NCI-H1092 treated with DMSO at 0.1 percent for 48 hours (cell line): ENCODE data around the gene SERINC2.
A peak's percentile ranks its signal among the peaks of the same experiment; 100 is the strongest.

Experiments used
- DNase-seq: peaks from one replicate; lab custom pipeline; 2025; lab: John Stamatoyannopoulos, UW

Gene SERINC2

GRCh38 chr1:31412732-31413404, at the start of gene SERINC2:
Gene SERINC2, plus strand, starts transcription at chr1:31413213. Its CDS starts 53 bp downstream, at chr1:31413266.
- DNase-seq, result no peak

DNA sequence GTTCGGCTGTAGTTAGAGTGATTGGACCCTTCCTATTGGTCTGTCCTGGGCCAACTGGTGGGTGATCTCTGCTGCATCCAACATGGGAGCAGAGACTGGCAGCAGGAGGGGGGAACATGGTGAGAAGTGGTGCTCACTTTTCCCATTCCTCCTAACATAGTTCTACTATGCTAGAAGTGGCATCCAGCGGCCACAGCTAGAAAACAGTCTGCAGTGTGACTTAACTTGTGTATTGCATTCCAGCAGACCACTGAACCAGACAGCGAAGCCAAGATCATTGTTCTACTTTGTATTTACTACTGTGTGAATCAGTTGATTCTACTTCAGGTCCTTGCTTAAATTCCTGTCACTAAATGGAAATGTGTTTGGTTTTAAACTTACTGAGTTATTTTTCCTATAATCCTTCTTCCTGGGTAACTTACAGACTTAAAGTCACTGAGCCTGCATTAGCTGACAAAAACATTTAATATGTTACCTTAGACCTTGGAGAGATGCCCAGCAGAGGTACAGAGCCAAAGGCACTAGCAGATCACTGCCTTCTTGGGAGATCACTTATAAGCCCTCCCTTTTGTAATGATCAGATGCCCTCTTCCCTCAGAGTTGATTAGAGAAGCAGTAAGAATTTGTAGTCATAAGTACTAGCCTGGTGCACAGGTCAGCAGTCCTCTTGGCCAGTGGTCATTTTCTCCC, 48.3 kb upstream of the SERINC2 start:
- no peak for DNase-seq

GRCh38 chr1:31366796-31367195, 46.2 kb upstream of the SERINC2 start:
- no peak for DNase-seq

- DNase-seq, result no peak
Observed at GRCh38 chr1:31368611-31369107, 44.4 kb upstream of the SERINC2 start.

- DNase-seq, result no peak
Observed at GRCh38 chr1:31370021-31370420, 43.0 kb upstream of the SERINC2 start.

DNA sequence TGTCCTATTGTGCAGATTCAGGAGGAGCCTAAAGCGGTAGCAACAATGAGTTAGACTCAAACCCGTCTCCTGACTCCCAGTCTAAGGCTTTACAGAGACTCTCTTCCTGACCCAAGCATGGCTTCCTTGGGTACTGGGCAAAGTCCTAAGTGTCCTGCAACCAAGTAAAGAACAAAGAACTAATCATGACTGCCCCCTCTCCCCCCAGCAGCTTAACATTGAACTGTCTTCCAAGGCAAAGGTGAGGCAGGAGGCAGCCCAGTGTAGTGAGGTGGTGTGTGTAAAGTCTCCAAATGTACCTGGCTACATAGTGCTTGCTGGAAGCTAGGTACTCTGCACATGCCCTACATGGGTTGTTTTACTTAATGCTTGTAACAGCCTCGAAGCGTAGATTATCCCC, 42.4 kb upstream of the SERINC2 start:
- DNase-seq, result no peak

DNA sequence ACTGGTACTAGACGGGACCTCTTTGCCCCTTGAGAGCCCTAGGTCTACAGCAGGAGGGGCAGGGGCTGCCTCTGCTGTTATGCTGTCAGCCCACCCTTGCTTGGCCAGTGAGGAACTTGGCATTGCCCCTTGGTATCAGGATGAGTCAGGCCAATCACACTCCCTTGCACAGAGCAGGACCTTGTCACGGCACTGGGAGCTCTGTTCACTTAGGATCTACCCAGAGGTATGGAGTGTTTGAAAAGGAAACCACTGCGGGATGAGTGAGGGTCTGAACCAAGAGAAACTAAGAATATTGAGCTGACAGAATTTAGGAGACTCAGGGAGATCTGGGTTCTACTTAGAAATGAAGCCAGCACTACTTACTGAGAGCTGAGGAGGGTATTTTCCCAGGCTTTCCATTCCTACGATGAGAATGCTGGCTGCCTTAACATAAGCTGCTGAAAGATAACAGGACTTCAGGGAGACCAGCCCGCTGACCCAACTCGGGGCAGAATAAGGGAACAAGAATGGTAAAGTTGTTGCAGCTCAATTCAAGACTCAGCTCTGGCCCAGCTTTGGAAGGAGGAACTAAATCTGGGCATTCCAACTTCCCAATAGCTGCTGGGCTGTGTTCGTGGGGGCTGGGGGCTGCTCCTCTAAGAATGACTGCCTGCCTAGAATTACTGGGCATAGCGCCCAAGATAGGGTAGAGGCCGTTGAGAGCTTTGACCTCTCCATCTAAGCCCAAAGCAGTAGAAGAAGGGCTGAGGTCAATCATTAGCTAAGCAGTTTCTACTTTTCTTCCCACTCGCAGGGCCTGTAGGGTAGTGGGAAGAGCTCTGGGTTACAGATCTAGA, 41.7 kb upstream of the SERINC2 start:
- DNase-seq, result no peak

- no peak for DNase-seq
Observed at GRCh38 chr1:31372051-31372450, 41.0 kb upstream of the SERINC2 start.

- DNase-seq, result no peak
Observed at GRCh38 chr1:31372751-31373055, 40.3 kb upstream of the SERINC2 start.

DNA sequence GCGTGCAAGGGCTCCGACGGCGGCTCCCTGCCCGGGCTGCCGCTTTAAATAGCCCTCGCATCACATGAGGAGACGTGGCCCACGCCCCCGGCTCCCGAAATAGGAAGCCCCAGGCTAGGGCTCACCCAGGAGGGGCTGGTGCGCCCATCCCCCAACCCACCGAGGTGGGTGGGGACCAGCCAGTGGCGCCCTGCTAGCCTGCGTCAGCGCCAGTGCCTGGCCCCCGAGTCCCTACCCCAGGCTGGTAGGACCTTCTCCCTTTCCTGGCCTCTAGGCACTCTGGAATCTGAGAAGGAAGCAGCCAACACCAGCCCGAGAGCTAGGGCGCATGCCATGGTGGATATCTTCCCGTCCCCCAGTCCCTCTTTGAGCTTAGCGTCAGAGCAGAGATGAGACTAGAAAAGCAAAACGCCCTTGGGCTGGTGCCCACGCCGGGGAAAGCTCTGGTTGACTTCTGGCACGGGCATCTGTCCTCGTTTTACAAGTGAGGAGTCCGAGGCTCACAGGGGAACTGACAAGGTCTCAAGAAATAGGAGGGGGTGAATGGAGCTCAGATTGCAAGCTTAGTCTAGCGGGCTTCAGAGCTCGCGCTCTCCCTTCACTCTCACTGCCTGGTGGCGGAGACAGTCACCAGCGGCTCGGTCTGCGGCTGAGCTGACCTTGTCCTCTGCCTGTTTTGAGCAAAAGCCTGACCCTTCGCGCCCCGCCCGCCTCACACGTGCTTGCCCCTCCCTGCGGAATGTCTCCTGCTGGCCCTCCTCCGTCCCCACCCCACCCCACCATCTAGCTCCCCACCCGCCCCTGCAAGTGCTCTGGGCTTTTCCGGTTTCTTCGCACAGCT, 39.7 kb upstream of the SERINC2 start, which contains the start of gene FABP3:
Gene FABP3 (minus strand): TSS at position 21 of the 841 bp plus-strand sequence. CDS start 62 bp downstream, outside the sequence.
- peak; percentile 73 for DNase-seq

- DNase-seq, result peak; percentile 57
Observed at GRCh38 chr1:31373897-31374486, 39.0 kb upstream of the SERINC2 start.

DNA sequence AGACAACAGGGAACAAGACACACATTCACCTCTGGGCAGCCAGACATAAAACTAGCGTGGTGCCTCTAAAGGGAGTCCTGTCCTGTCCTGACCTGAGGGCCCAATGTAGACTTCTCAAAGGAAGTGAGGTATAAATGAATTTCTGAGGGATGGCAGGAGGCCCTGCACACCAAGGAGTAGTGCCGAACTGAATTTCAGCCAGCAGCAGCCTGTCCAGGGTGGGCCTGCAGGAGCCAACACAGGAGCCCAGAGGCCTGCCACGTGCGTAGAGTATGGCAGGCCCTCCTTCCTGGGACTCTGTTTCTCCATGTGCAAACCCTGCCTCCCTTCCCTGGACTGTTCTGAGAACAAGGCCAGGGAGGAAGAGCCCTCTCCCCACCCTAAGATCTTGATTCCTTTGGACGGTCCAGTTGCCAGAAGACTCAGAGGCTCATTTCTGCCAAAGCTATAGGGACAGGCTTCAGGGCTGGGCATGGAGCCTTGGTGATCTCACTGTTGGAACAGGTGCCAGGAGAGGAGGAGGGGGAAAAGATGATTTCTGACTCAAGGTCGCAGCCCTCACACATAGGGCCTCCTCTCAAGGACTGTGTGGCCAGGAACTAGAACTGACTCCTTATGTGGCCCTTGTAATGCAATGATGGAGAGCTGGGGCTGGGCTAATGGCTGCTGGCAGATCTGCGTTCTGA, 38.4 kb upstream of the SERINC2 start:
- no peak for DNase-seq

DNA sequence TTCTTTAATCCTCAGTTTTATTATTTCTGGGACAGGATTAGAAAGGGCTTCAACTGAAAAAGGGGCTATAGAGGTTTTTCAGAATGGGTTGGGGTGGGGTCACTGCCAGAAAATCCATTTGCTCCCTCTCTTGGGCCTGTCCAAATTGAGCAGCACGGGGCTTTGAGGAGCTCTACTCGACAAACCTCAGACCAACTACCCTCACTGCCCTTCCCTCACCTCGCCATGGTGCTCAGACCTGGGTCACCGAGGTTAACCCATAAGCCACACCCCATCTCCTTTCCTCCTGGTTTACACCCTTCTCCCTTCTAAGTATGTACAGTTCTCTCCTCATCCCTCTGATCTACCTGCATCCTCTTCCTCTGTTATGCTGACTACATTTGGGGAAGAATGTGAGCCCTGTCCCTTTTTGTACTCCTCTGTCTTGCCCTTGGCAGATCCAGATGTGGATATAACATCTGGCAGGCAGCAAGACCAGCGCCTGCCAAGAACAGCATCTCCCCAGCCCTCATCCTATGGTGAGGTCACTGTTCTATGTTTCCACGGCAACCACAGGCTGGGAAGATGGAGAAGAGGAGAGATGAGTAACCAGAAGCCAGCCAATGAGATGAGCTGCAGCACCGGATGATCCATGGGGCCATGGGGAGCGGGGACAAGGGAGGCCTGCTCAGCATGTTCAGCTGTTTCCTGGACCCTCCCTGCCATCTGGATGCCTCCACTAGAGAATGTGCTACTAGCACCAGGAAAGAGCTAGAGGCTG, 36.5 kb upstream of the SERINC2 start:
- no peak for DNase-seq

DNA sequence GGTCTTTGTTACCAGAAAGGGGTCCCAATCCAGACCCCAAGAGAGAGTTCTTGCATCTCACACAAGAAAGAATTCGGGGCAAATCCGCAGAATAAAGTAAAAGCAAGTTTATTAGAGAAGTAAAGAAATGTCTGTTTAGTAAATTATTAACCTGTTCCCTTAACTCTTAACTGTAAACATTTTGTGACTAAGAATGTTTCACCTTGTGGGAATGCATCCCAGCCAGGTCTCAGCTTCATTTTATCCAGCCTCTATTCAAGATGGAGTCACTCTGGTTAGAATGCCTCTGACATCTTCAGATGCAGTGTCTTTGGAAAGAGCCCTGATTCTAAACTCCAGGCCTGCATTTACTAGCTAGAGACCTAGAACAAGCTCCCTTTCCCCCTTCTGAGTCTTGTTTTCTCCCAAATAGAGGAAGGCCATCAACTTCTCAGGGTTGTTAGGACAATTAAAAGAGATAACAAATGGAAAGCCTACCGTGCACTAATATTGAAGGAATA, 35.6 kb upstream of the SERINC2 start:
- DNase-seq, result no peak

- DNase-seq, result no peak
Observed at GRCh38 chr1:31378001-31378400, 35.0 kb upstream of the SERINC2 start.

- no peak for DNase-seq
Observed at GRCh38 chr1:31380181-31380580, 32.8 kb upstream of the SERINC2 start.

GRCh38 chr1:31381394-31382294, 31.4 kb upstream of the SERINC2 start:
- DNase-seq, result no peak

GRCh38 chr1:31382379-31382989, 30.5 kb upstream of the SERINC2 start:
- DNase-seq, result no peak
